ENCODE measurements around the gene NR6A1.

The NR6A1 gene

DNA sequence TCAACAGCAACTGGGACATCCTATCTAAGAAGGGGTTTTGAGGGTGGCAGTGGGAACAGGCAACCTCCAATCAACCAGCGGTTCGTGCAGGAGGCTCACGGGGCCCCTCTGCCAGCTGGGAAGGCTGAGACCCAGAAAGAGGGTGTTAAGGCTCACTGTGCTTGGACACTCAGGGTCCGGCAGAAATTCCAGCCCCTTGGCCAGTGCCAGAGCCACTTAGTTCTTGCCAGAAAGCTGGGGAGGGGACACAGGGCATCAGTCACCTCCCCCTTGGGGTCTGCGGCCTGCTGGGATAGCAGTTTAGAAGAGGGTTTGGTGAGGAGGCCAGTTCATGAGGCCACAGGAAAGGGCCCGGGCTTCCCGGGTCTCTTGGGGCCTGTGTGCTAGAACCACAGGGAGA, 300.4 kb downstream of the NR6A1 start:
- no peak for DNase-seq (ENCODE audit: low spot score)

DNA sequence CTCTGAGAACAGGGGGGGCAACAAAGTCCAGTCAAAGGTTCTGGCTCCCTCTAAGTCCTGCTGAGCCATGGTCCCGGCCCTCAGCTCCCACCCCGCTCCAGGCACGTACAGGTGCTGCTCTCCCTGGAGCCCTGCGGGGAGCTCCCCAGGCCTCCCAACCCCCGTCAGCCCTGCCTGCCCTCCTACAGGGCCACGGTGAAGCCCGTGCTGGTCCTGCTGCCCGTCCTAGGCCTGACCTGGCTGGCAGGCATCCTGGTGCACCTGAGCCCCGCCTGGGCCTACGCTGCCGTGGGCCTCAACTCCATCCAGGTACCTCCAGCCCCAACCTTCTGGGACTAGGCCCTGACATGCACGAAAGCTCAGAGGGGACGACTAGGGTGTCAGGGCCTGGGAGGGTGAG, 300.8 kb downstream of the NR6A1 start:
- no peak for DNase-seq (ENCODE audit: low spot score)

DNA sequence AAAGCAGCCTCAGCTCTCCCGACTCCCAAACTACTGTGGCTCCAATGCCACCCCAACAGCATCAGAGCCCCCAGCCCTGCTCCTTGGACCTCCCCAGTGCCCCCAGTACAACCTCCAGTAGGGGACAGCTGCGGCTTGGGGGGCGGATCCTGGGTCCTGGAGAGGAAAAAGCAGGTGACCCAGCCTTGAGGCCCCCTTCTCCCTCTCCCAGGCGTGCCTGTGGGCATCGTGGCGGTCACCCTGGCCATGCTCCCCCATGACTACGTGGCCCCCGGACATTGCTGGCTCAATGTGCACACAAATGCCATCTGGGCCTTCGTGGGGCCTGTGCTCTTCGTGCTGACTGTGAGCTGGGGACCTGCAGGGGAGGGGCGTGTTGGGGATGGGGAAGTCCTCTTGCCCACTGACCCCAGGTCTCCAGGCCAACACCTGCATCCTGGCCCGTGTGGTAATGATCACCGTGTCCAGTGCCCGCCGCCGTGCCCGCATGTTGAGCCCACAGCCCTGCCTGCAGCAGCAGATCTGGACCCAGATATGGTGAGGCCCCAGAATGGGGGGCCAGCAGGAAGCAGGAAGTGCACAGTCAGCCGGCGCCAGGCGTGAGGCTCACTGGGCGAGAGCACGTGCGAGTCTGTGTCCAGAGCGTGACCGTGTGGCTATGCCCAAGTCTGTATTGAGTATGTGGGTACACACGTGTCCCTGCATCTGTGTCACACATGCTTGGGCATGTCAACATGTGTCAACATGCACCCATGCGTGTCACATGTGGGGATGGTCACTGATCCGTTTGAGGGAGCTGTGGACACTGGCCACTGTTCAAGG, 301.9 kb downstream of the NR6A1 start:
- DNase-seq (ENCODE audit: low spot score) = no peak

DNA sequence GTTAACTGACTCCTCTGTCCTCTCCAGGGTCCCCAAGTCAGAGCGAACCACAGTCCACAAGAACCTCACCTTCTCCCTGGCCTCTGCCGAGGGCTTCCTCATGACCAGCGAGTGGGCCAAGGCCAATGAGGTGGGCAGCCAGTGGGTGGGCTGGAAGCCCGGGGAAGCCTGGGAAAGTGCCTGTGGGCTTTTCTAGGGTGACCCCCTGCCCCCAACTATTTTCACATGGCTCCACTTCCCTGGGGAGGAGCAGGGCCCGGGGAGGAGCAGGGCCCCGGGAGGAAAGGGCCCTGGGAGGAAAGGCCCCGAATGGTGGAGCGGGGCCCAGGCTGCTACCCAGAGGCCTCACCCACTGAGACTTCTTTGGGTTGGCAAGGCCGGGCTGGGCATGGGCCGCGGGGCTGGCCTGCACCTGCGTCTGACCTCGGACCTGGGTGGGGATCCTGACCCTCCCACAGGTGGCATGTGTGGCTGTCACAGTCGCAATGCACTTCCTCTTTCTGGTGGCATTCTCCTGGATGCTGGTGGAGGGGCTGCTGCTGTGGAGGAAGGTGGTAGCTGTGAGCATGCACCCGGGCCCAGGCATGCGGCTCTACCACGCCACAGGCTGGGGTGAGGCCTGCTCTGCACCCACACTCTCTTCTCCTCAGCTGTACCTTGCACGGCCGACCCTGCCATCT, 302.9 kb downstream of the NR6A1 start:
- no peak for DNase-seq (ENCODE audit: low spot score)

DNA sequence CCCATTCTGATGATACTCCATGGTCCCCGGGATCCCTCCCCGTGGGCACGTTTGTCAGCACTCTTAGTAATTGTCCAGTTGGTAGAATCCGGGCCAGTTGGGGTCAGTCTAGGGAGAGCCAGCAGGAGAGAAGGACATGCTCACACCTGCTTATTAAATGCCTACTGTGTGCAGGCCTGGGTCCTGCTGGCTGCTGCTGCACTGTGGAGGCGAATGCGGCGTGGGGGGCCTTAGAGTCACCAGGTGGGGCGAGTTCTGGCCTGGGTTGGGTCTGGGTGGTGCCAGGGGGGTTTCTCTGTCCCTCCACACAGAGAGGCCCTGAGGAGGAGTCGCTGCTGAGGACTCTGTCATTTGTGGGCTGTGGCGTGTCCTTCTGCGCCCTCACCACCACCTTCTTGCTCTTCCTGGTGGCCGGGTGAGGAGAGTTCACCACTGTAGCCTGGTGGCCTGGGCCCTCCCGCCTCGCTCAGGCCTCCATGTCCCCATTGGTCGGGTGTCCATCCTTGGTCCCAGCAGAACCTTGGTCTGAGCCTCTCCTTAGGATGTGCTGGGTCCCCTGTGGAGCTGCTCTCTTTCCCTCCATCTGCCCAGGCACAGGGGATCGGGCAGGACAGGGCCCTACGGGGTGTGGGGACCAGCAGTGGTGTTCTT, 303.6 kb downstream of the NR6A1 start:
- DNase-seq (ENCODE audit: low spot score) = no peak
